Activated T-cell treated with anti-CD3 and anti-CD28 coated beads, Interleukin-2, amount 50 U/mL, for 48 hours (primary cell): ENCODE results near the gene ZPR1.
"Not testable (repeated sequence)": the region's sequence is repeated elsewhere in the genome, so short reads cannot be mapped to it uniquely, and the experiment has no call there.

Source experiments
- DNase-seq, 2 experiments: peaks; one replicate each; pipeline ENCODE4 v3.0.0-alpha.2; 2020

ZPR1 gene

DNA sequence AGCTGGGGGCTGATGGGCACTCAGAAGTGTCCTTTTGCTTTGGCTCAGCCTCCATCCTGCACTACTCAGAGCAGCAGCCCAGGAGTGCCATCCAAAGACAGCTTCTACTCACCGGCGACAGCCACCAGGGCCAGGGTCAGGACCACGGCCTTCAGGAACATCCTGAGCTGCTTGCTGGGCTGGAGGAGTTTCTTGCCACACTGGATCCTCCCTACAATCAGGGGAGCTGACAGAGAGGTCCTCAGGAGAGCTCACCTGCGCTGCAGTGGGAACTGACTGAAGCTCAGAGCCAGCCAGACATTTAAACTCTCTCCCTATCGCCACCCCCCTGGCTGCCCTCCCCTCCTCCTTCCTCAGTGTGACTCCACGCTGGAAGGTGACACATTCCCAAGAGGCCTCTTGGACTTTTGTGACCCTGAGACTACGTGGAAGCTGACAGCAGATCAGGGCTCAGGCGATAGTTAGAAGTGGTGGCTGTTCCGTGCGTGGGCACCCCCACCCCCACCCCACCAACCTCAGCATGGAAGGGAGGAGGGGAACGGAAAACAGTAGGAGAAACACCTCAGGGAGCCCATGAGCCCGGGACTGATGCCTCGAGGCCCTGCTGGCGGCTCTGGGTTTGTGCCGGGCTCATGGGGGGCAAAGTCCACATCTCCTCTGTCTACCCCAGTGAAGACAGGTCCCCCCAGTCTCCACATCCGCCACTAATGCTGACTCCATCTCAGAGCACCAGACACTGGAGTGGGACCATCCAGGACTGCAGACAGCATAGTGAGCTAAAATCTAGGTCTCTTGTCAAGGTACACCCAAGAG is 35.4 kb upstream of the ZPR1 start, which contains the start of gene APOA4:
APOA4 (minus strand) TSS at position 274 of the 813 bp plus-strand sequence; CDS start at position 161, 113 bp downstream.
- no peak for DNase-seq

DNA sequence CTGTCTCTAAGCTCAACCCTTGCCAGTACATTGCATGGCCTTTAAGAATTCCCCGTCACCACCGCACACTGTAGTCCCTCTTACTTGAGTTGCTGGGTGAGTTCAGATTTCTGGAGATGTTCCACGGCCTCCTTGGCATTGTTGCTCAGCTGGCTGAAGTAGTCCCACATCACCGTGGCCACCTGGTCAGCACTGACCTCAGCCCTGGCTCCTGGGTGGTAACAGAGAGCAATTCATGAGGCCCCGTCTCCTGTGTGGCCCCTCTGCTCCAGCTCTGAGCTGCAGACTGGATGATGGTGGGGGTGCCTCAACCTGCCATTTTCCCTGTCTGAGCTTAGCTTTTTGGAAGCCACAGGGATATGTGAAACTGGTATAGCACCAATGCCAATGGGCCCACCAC is 34.8 kb upstream of the ZPR1 start:
- no peak for DNase-seq

DNA sequence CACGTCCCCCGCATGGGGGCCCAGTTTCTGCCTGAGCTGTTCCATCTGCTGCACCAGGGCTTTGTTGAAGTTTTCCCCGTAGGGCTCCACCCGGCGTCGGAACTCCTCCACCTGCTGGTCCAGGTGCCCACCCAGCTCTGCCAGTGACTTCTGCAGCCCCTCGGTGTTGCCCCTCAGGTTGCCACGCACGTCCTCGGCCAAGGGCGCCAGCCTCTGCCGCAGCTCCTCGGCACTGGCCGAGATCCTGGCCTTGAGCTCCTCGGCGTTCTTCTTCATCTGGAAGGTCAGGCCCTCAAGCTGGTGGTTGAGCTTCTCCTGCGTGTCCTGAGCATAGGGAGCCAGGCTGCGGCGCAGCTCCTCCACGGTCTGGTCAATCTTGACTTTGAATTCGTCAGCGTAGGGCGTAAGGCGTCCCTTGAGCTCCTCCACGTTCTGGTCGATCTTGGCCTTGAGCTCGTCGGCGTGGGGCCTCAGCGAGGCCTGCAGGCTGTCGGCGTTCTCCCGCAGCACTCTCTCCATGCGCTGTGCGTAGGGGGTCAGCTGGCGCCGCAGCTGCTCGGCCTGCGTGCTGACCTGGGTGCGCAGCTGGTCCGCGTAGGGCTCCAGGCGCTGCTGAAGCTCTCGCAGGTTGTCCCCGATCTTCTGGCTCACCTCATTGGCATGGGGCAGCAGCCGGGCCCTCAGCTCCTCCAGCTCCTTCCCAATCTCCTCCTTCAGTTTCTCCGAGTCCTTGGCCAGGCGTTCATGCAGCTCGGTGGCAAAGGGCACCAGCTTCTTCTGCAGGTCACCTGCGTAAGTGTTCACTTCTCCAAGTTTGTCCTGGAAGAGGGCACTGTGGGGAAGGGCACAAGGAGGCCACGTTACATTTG is 33.5 kb upstream of the ZPR1 start:
- DNase-seq, result no peak

DNA sequence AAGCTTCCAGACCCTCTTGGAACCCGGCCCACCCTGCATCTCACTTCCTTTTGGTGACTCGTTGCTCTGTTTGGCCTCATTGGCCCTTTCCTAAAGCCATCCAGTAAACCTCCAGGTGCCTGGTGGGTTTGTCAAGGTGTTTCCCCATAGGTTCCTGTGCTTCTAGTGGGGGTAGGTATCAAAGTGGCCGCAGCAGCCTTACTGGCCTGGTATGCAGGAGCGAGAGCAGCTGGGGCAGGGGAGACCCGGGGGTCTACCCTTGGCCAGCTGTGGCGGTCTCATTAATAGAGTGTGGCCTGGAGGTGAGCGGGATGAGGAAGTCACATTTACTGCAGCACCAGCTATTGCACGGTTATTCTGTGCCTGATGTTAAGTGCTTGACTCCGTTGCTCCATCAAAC is 31.2 kb upstream of the ZPR1 start:
- DNase-seq, result no peak

DNA sequence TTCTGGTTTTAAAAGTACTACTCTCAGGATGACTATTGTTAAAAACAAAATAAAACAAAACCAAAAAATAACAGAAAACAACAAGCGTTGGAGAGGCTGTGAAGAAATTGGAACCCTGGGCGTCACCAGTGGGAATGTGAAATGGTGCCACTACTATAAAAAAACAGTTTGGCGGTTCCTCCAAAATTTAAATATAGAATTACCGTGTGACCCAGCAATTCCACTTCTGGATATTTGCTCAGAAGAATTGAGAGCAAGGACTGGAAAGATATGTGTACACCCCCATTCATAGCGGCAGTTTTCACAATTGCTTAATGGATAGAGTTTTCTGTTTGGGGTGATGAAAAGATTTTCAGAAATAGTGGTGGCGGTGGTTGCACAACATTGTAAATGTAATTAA is 26.7 kb upstream of the ZPR1 start:
- DNase-seq, result no peak

DNA sequence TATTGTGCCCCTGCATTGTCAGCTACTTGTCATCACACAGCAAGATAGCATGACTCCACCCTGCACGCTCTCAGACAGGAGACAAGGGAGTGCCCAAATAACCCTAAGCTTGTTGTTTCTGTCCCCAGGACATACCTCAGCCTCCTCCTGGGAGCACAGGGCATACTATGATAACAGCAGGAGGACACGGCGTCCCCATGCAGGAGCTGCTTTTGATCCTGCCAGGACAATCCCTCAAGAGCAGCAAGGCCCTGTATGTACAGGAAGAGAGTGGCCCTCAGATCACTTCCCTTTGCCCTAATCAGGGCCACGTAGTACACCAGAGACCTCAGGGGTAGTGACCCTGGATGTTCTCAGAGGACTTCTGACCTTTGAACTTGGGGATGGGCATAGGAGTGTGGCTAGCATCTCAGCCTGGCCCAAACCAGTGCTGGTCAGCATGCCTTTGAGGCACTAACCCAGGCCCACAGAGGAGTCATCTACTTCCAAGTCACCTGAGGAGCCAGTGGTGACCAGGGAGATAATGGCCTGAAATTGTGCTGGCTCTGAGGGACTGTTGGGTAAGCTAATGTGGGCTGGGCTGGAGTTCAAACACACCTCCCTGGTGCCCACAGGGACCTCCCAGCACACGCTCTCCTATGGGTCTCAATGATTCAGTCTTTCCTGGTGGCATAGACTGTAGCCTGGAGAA is 26.1 kb upstream of the ZPR1 start:
- no peak for DNase-seq

DNA sequence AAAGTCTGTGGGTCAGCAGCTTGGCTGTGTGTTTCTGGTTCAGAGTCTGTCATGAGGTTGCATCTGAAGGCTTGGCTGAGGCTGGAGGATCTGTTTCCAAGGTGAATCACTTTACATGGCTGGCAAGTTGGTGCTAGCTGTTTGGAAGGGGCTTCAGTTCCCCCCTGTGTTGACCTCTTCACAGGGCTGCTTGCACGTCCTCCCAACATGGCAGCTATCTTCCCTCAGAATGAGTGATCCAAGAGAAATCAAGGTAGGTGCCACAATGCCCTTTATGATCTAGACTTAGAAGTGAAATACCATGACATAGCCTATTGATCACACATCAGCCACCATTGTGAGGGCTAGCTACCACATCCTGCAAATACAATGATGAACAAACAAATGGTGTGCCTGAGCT is 25.3 kb upstream of the ZPR1 start:
- DNase-seq, result no peak

DNA sequence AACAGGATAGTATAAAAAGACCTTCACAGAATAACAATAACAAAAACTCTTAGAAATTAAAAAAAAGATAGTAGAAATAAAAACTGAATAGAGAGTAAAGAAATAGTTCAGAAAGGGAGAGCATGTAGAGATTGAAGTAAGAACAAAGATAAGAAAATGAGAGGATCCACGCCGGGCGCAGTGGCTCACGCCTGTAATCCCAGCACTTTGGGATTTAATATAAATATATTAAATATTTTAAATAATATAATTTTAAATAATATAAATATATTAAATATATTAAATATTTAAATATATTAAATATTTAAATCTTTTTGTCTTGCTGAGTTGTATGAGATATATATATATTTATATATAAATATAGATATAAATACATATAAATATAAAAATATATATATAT is 24.3 kb upstream of the ZPR1 start:
- no peak for DNase-seq

DNA sequence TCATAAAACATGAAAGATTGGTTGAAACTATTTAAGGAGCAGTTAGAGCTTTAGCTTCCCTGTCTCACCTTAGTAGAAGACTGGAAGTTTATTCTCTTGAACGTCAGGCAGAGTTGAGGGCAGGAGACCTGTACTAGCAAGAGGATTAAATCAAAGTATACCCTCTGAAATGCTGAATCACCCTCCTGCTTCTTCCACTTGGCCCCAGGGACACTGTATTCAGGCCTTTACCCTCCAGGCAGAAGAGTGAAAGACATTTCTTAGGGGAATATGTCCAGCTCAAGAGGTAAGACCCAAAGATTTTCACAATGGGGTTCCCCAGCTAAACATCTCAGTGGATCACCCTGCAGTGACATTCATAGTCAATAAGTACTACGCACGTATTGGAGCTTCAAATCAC is 23.4 kb upstream of the ZPR1 start:
- no peak for DNase-seq

DNA sequence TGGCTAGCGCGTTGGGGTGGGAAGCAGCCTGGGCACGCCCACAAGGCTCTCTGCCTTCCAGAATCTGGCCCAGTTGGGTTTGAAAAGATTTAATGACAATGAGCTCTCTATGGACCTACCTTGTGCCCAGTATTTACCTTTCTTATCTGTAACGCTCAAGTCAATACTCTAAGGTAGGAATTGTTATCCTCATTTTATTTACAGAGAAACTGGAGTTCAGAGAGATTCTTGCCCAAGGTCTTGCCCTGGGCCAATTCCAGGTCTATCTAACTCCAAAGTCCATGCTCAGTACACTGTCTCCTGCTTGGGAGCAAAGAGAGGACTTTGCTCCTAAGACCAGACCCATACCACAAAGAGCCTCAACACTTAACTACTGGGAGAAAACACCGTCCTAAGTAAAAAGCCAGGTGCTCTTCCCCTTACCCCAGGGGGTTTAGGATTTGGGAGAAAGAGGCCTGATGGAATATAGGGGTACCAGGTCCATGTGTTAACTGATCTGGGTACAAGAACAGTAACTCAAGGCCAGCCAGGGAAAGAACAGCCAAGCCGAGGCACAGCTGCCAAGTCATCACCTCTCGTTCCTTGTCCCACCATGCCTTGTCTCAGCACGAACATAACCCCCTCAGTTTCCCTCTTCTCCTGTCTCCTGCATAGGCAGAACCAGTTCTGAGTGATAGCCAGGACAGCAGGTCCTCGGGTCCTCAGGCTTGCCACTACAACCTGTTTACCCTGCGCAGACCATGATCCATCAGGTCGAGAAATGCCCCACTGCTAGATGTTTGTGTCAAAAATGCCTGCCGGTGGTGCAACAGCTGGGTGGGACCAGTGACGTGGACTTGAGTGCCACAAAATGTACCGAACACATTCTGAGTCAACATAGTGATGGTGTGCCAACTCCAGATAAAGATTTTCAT is 20.7 kb upstream of the ZPR1 start:
- DNase-seq, result no peak

DNA sequence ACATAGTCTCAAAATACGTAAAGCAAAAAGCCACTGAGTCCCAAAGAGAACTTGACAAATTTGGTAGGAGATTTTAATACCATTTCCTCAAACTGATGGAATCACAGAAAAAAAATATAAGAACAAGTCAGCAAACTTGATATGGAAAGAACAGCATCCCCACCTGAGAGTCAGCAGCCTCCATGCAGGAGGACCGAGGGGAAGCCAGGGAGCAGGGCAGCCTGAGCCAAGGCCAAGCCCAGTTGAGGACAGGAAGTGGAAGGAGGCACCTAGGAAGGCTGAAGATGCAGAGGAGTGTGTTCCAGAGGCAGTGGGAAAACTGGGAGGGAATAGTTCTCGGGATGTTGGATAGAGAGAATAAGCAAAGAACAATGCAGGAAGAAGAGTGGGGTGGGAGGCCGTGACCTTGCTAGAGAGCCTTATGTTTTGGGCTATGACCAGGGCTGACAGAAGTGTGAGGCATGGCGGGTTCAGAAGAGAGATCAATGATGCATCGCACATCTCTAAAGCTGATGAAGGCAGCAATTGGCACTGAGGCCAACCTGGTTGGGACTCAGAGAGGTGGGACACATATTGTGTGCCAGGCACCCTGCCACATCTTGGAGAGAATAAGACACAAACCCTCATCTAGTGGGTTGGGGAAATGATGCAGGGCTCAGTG is 19.9 kb upstream of the ZPR1 start:
- DNase-seq, result no peak

DNA sequence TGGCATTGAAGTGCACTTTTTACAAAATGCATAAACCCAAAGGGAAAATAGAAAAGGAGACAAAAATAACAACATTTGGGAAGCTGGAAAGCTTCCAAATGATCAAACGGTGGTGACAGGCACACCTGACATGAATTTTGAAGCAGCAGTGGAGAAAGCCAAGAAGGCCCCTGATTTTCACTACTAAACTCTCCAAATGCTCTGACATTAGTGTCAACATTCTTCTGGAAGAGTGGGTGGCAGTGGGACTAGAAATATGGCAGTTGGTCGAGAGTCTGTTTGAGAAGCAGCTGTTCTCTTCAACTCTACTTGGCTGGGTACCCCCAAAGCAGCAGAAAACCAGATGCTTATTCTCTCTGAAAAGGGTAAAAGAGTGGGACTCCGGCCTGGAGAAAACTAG is 16.2 kb upstream of the ZPR1 start:
- DNase-seq, result no peak

DNA sequence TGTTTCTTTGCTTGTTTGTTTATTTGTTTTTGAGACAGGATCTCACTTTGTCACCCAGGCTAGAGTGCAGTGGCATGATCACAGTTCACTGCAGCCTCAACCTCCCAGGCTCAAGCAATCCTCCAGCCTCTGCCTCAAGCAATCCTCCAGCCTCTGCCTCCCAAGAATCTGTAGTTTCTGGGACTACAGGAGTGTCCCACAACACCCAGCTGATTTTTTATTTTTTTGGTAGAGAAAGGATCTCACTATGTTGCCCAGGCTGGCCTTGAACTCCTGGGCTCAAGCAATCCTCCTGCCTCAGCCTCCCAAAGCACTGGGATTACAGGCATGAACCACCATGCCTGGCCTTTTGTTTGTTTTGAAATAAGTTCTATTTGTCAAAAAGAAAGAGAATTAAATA is 13.8 kb upstream of the ZPR1 start:
- not testable (repeated sequence) for DNase-seq

DNA sequence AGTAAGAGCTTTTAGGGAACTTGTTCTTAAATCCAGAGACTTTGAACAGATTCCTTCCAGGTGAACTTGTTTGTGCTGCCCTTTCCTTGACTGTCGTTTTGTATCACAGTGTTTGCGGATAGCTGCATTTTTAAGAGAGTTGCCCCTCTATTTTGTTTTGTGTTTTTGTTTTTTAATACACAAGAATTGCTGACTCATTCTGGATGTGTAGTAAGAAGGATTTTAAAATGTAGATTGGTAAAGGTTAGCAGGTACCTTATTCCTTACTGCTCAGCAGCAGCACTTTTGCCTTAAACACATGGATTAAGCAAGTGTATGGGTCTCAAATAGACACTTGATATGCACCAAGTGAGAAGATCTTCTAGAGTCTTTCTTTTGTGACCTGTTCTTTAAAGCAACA is 12.8 kb upstream of the ZPR1 start:
- no peak for DNase-seq

DNA sequence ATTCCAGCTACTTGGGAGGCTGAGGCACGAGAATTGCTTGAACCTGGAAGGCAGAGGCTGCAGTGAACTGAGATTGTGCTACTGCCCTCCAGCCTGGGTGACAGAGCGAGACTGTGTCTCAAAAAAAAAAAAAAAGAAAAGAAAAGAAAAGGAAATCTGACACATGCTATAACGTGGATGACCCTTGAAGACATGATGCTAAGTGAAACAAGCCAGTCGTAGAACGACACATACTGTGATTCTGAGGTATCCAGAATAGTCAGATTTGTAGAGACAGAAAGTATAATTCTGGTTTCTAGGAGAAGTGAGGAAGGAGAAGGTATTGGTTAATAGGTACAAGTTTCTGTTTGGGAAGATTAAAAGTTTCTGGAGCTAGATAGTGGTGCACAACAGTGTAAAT is 10.5 kb upstream of the ZPR1 start:
- no peak for DNase-seq

DNA sequence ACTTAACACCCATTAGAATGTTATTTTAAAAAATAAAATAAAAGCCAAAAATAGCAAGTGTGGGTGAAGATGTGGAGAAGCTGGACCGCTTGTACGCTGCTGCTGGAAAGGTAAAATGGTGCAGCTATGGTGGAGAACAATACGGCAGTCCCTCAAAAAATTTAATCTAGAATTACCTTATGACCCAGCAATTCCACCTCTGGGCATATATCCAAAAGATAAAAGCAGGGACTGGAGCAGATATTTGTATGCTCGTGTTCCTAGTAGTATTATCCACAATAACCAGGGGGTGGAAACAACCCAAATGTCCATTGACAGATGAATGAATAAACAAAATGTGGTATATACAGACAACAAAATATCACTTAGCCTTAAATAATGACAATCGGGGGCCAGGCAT is 10.0 kb upstream of the ZPR1 start:
- no peak for DNase-seq

DNA sequence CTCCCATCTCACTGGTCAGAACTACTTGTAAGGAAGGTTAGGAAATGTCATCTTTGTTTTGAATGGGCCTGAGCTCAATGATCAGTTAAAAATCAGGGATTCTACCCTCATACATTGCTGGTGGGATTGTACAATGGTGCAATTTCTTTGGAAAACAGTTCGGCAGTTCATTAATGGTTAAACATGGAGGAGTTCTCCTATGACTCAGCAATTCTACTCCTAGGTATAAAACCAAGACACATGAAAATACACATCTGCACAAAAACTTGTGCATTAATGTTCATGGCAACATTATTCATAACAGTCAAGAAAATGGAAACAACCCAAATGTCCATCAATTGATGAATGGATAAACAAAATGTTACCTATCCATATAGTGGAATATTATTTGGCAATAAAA is 8.7 kb upstream of the ZPR1 start:
- no peak for DNase-seq

DNA sequence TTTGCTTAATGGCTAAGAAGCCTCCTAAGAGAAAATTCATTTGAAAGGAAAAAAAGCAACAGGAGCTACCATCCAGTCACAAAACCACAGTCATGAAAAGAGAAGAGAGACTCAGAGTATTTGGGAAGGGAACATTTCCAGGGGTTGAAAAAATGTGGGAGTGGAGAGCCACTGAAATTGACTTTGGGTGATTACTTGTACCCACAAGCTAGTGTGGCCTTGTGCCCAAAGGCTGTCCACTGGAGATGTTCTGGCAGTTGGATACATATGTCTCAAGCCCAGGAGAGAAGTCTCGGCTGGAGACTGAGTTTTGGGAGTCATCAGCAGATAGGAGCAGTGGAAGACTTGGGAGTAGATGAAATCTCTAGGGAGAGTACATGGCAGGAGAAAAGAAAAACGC is 7.0 kb upstream of the ZPR1 start:
- DNase-seq, result no peak

DNA sequence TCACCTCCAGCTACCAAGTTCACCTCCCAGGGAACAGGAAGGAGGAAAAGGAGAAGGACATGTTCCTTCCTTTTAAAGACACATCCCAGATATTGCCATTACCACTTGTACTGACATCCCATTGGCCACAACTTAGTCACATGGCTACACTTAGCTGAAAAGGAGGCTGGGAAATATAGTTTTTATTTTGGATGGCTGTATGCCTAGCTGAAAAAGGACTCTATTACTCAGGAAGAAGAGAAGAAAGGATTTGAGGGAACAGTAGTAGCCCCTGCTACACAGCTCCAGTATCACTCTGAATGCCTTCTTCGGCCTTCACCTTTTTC is 5.9 kb upstream of the ZPR1 start:
- no peak for DNase-seq

DNA sequence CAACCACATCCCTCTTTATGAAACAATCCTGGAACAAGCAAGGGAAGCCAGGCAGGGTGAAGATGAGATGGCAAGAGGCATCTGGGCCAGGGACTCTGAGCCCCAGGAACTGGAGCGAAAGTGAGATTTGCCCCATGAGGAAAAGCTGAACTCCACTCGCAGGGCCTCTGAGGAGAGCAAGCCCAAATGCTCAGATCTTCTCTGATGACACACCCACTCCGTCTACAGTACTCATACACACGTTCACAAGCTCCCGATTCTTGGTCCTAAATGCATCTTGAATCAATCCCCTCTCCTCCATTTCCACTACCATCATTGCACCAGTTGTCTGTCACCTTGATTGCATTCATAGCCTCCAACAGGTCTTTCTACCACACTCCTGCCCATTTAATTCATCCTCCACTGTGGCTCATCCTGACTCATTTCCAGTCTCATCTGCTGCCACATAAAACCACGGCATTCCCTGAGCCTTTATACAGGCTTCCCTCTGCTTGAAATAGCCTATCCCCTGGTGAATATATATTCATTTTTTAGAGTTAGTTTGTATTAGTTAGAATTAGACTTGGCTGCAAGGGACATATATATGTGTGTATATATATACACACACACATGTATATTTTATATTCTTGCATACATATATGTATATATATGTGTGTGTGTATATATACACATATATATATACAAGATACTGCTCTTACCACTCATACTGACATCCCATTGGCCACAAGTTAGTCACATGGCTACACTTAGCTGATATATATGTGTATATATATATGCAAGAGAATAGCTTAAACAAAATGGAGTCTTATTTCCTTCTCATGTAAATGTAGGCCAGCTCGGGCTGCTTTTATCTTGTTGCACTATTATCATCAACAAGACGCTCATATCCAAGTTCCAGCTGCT is 5.3 kb upstream of the ZPR1 start:
- DNase-seq, result no peak
